WI38 (cell line): ENCODE measurements around the gene MMP20.

ENCODE experiments used
- H3K4me3 ChIP-seq: 2 replicates; pipeline ENCODE4 v1.5.1; 2011; ENCODE audit warnings: low read depth, mild to moderate bottlenecking, control low read depth, low read length
- CTCF ChIP-seq: IDR thresholded peaks from 2 replicates; pipeline ENCODE4 v1.5.1; 2012; ENCODE audit warnings: low read depth, mild to moderate bottlenecking, control low read depth, low read length

The MMP20 gene

DNA sequence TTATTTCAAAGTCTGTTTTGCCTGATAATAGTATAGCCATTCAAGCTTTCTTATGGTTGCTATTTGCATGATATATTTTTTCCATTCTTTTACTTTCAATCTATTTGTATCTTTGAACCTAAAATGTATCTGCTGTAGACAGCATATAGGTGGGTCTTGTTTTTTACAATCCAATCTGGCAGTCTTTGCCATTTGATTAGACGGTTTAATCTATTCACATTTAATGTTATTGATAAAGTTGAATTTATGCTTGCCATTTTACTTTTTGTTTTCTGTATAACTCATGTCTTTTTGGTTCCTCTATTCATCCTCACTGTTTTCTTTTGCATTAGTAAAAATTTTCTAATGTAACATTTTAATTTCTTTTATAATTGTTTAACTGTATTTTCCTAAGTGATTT, 37.4 kb downstream of the MMP20 start:
- H3K4me3 ChIP-seq, result no peak overlapping the region
- TF ChIP-seq CTCF, result no peak

GRCh38 chr11:102583141-102583873, 41.8 kb downstream of the MMP20 start:
- no peak overlapping the region for H3K4me3 ChIP-seq
- no peak for TF ChIP-seq CTCF

DNA sequence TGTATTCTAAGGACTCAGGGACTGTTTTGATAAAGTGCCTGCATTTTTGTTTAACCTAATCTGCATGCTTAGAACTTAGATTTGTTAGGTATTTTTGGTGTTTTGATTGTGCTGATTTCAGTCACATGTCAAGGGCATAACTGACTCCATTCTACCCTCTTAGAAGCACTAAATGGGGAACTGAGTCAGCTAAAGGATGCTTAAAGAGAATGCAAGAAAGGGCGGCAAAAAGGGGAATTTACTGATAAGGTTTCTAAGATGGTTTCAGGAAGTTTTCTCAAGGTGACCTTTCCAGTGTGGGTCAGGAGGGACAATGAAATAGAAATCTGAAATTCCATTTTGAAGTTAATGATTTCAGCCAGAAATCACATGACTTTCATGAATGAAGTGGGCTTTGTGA, 43.0 kb downstream of the MMP20 start:
- H3K4me3 ChIP-seq, result no peak overlapping the region
- no peak for TF ChIP-seq CTCF

- TF ChIP-seq CTCF, result no peak
- no peak overlapping the region for H3K4me3 ChIP-seq
Measured at GRCh38 chr11:102581066-102581465, 44.1 kb downstream of the MMP20 start.

DNA sequence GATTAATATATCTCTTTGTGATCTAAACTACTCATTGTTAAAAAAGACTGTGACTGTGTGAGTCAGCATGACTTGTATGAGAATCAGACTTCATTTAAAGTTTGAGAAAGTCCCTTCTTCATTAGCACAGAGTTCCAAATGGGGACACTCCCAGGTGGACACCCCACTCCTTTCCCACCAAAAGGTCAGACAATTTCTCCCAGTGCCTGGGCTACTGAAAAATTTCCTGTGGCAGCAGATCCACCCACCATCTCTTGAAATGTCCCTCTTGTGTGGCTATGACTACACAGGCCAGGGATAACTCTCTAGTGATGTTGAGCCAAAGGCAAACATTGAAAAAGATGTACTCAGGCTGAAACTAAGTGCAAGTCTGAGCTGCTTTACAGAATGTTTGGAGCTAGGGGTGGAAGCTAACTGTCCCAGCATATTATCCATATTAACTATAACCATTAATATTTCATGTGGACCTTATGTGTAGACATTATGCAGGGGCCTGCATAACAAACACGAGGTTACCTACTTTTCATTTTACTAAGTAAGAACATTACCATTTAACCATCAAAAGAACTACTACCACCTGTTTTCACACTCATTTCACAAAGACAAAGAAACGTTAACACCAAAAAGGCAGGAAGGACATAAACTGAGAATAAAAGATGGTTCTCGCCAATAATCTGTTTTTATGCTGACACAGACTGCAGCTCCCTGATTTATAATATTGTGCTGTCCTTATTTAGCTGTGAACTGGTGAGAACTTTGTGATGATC, 44.8 kb downstream of the MMP20 start:
- H3K4me3 ChIP-seq, result no peak overlapping the region
- TF ChIP-seq CTCF, result no peak

DNA sequence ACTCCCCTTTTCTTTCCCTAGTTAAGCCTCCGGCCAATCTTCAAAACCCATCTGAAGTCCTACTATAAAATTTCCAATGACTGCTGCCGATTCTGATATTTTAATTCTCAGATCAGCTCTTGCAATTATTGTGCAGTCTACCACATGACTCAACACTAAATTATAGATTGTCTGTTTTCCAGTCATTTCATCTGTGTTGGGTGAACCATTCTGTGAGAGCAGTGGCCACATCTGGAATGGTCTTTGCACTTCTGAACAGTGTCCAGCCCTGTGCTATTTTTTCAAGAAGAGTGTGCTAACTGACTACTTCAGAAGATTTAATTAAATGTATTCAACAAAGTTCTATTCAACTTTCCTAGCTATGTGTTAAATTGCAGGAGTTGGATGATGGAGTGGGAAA, 47.4 kb downstream of the MMP20 start:
- no peak for TF ChIP-seq CTCF
- H3K4me3 ChIP-seq, result no peak overlapping the region

- TF ChIP-seq CTCF, result no peak
- H3K4me3 ChIP-seq, result no peak overlapping the region
Measured at GRCh38 chr11:102577182-102577581, 48.0 kb downstream of the MMP20 start.
